ENCODE measurements around the gene PDCD4.
A peak's percentile ranks its signal among the peaks of the same experiment; 100 is the strongest.
"Not testable (repeated sequence)": the region's sequence is repeated elsewhere in the genome, so short reads cannot be mapped to it uniquely, and the experiment has no call there.

The PDCD4 gene

DNA sequence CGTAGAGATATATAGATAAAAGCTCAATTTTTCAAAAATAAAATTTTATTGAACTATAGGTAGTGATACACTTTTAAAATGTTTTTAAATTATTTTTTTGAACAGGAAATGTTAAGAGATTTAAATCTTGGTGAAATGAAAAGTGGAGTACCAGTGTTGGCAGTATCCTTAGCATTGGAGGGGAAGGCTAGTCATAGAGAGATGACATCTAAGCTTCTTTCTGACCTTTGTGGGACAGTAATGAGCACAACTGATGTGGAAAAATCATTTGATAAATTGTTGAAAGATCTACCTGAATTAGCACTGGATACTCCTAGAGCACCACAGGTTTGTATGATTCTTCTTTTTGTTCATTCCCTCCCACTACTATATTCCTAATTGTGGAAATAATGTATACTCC is 15.8 kb downstream of the PDCD4 start:
- DNase-seq = no peak

DNA sequence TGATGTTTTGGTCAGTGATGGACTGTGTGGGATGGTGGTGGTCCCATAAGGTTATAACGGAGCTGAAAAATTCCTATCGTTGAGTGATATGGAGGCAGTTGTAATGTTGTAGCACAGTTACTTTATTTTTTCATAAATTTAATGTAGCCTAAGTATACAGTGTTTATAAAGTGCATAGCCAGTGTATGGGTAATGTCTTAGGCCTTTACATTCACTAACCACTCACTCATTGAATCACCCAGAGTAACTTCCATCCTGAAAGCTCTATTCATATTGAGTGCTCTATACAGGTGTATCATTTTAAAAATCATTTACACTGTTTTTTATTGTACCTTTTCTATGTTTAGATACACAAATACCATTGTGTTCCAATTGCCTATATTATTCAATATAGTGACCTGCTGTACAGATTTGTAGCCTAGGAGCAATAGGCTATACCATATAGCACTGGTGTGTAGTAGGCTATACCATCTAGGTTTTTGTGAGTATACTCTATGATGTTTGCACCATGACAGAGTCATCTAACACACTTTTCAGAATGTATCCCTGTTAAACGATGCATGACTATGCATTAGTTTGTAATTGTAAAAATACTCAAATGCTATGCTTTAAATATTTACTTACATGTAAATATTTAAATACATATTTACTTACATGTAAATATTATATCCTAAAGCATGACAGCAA is 21.0 kb downstream of the PDCD4 start:
- no peak for DNase-seq

DNA sequence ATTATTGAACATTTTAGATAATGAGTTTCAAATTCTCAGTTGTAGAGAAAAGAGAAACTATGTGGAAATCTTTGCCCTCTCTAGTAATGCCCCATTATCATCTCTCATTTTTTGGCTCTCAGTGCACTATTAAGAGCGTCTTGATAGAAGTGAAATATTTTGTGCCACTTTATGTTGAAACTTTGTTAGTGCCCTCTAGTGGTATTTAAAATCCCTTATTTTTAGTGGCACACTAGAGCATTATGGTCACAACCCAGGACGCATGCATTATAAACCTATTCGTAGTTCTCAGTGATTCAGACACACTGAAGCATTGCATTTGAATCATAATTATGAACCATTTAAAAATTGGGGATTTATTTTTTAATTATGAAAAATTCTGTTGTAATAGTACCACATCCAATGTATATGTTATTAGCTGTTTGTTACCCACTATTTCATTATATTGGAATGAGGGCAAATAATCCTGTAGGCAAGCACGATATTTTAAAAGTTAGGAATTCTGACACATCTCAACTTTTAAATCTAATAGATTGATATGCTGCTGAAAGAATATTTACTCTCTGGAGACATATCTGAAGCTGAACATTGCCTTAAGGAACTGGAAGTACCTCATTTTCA is 21.9 kb downstream of the PDCD4 start:
- peak; percentile 86 for DNase-seq

DNA sequence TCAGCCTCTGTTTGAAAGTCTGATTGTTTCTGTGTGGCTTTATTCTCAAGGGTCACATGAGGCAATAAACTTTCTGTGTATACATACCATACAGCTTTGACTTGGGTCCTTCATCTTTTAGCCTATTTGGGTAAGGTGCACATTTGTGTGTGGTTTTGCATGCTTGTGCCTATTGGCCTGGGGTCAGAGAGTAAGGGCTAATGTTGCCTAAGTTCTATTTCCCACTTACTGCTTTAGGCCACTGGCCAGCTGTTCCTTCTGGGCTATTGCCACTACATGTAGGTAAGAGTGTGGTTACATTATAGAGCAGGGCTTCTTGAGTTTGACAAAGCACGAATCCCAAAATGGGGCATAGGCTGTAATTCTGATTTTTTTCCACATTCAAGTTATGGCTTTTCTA is 25.5 kb downstream of the PDCD4 start:
- no peak for DNase-seq

DNA sequence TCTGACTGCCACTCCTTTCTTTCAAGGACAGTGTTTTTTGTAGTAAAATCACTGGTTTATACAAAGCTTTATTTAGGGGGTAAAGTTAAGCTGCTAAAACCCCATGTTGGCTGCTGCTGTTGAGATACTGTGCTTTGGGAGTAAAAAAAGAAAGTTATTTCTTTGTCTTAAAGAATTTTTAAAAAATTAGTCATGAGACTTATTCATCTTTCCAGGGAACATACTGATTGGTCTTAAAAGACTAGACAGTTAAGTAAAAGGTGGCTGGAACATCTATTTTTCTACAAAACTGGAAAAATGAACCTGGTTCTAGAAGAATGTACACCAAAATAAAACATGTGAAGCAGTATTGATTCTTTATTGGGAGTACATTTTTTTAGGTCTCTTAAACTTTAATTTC is 26.7 kb downstream of the PDCD4 start:
- DNase-seq = no peak

DNA sequence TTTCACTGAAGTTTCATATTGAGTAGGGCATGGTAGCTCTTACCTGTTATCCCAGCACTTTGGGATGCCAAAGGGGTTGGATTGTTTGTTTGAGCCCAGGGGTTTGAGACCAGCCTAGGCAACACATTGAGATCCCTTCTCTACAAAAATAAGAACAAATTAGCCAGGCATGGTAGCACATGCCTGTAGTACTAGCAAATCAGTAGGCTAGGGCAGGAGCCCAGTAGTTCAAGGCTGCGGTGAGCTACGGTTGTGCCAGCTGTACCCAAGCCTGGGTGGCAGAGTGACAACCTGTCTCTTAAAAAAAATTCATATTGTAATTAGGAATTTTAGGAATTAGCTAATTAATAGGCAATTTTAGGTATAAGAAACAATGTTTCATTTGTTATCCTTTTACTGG is 29.3 kb downstream of the PDCD4 start:
- no peak for DNase-seq

DNA sequence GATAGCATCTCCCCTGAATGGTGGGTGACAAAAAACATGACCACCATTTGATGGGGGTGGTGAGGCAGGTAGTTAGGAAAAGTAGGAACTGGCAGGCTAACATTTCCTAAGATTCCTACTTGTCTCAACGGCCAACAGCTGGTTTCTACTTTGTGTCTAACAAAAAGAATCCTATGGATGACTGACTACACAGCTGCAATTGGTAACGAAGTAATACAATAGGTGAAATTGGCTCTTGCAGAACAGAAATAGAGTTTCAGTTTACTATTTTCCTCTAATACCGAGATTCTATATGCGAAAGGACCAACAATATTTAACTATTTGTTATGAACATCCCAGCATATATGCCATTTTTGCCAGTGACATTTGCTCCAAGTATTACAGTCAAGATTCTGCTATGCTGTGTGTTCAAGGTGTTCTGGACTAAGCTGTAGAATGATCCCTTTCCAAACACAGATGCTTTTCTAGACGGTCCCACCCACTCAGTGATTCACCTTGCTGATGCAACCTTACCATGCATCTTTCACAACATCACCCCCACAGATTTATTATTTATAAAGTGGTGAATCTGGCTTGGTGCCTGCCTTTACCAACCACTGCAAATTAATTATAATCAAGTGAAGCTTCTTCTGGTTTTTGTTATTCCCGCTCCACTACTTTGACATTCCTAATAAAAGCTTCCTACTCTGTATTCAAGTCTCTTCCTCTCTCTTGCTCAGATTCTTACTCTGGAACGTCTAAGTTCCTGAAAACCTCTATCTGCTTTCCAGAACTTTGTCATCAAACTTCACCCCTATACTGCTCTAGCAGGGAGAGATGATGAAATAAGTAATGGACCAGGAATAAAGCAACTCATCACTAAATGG is 30.5 kb downstream of the PDCD4 start:
- peak; percentile 33 for DNase-seq

DNA sequence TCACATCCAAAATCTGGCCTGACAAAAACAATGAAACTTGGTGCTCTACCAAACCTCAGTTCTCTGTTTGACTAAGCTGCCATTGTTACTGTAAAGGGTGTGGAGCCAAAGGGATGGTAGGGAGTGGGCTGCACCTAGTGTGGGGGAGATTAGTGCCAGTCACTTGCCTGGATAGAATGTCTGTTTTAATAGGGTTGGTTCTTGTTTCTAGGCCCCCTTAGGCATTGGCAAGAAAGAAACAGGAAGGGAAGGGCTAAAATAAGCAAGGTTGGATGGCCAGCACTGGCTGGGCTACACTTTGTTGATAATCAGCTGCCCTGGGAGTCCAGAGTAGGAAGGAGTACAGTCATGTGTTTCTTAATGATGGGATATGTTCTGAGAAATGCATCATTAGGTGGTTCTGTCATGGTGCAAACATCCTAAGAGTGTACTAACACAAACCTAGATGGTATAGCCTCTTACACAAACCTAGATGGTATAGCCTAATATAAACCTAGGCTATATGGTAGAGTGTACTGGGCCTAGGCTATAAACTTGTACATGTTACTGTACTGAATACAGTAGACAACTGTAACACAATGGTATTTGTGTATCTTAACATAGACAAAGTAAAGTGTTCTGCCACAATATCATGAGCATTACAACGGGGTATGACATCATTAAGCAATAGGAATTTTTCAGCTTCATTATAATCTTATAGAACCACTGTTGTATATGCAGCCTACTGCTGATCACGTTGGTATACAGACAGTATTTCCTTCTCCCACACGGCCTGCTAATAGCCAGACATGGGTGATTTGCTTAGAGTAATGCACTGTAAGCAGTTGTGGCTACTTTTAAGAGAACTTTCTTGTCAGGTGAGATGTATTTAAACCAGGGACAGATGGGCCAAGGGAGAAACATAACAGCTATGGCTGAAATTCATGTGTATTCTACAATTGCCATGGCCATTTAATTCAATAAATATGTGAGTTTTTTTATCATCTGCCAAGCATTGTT is 31.9 kb downstream of the PDCD4 start:
- DNase-seq = no peak

DNA sequence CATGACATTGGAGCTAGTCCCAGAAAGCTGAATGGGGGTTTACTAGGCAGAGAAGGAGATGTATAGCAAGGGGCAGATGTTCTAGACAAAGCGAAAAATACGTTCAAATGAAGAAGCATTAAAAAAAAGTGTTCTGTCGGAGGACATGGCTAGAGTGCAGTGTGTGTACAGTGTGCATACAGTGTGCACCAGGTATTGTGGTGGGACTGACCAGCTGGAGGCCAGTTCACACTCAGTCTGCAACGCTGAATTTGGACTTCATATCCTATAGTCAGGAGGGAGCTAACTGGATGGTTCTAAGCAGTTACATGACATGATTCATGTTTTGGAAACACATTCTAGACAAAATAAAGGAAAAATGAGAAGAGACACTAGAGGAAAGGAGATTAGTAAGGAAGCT is 38.4 kb downstream of the PDCD4 start:
- DNase-seq = no peak

DNA sequence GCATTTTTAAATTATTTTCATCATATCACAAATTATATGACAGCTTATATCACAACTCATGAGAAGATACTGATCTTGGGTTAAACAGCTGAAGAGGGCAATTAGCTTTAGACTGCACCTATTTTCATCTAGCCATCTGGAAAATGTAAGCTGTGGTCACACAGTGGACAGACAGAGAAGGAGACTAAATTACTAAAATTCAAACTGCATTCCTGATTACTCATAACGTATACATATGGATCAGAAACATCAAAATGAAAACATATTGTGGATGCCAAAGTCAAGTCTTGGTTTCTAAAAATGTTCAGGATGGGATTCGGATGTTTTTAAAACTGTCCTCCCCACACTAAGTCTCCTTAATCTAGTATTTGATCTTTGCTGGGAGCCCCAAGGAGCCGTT is 40.6 kb downstream of the PDCD4 start:
- DNase-seq = no peak

DNA sequence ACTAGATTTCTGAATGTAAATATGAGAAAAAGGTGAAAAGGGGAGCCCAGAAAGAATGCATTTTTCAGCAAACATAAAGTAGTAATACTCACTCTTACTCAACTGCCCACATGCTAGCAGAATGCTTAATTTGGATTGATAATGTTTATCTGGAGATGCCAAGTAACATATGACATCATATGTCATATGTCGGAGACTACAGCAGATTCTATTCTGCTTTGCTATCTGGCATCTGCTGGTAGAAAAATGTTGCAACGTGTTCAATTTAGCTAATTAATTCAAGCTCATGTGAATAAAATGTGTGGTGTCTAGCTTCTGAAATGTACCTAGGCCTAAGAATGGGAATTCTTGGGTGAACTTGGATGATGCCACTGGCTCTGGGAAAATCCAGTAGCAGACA is 42.7 kb downstream of the PDCD4 start:
- DNase-seq = peak; percentile 13

DNA sequence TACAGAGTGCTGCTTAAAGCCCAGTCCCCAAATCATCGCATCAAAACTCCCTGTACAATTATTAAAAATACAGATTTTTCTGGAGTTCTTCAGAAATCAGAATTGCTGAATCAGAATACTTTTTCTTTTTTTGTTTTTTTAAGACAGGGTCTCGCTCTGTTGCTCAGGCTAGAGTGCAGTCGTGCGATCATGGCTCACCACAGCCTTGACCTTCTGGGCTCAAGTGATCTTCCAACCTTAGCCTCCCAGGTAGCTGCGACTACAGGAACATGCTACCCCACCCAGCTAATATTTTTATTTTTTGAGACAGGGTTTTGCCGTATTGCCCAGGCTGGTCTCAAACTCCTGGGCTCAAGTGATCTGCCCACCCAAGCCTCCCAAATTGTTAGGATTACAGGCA is 43.3 kb downstream of the PDCD4 start:
- DNase-seq = no peak

DNA sequence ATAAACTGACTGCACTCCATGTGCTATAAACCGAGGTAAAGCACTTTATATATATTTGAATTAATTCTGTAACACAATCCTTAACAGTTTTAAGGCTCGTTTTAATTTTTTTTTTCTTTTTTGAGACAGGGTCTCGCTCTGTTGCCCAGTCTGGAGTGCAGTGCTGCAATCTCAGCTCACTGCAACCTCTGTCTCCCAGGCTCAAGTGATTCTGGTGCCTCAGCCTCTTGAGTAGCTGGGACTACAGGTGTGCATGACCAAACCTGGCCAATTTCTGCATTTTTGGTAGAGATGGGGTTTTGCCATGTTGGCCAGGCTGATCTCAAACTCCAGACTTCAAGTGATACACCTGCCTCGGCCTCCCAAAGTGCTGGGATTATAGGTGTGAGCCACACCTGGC is 43.9 kb downstream of the PDCD4 start:
- DNase-seq = not testable (repeated sequence)

DNA sequence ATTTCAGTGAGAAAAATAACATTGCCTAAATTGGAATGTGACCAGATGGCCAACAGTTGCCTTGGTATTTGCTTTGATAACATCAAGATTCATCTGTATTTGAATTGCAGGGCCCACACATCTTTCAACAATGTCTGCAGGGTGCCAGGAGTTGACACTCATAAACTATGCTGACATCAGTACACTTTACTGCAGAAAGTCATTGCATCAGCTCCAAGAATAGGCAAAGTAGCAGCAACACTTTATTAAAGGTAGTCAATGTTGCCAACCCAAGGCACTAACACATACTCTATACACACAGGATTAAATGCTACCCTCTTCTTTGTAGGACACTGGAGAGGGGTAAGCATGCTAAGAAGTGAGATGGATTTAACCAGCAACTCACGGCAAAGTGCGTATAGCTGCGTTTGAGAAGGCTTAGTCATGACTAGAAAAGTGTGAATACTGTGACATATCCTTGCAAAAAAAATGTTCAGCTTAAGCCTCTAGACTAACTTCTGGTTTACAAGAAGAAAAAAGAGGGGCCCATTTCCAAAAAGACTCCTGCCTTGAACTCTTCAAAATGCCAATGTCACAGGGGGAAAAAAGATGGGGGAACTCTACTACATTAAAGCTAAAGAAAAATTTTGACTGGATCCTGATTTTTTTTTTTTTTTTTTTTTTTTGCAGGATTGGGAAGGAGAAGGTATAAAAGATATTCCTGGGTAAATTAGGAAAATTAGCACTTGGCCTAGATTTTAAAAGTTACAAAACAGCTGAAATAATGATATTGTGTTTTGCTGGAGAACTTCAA is 45.0 kb downstream of the PDCD4 start:
- peak; percentile 29 for DNase-seq

DNA sequence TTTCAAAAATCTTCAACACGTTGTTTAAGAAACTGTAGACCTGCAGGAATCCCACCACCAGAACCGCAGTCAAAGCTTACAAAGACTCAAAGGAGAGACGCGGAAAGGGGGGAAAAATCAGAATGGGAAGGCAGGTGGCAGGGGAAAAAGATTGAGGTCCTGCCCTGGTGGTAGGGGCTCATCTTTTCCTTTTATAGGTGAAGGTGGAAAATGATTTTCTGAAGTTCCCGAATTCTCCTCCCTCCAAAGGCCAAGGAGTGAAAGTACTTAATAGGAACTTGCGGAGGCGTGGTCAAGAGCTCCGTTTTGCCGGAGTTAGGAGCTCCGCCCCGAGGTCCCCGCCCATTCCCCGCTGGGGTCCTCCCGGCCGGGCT is 46.5 kb downstream of the PDCD4 start:
- DNase-seq = peak; percentile 97

DNA sequence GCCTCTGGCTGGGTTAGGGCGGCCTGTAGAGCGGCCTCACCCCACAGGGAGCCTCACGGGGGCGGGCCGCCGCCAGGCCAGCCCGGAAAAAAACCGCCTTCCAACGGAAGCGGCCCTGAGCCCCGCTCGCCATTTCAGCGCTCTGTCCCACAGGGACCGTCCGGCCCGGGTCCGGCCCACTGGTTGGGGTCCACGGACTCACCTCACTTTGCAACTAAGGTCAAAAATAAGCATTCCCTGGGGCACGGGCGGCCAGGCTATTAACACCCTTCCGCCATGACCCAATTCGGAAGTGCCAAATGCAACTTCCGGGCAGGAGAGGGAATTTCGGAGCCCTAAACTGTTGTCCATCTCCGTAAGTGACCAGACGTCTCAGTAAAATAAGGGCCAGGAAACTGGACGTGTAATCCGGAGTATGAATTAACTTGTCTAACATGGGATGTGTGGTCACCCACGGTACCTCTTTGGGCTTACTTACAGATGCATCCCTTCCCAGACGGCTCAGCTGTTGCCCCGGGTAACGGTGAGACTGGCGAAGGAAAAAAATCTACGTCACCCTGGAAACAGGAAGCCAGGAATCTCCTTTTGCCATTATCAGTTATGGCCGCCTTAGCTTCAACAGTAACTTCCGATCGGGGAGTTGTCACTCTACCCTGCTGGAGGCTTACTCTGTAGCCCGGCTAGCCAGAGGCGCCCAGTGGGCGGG is 47.1 kb downstream of the PDCD4 start, which contains the start of gene BBIP1:
Gene BBIP1 (minus strand): TSS at position 538 of the 706 bp plus-strand sequence. CDS start 1,023 bp downstream, outside the sequence.
- peak; percentile 100 for DNase-seq

DNA sequence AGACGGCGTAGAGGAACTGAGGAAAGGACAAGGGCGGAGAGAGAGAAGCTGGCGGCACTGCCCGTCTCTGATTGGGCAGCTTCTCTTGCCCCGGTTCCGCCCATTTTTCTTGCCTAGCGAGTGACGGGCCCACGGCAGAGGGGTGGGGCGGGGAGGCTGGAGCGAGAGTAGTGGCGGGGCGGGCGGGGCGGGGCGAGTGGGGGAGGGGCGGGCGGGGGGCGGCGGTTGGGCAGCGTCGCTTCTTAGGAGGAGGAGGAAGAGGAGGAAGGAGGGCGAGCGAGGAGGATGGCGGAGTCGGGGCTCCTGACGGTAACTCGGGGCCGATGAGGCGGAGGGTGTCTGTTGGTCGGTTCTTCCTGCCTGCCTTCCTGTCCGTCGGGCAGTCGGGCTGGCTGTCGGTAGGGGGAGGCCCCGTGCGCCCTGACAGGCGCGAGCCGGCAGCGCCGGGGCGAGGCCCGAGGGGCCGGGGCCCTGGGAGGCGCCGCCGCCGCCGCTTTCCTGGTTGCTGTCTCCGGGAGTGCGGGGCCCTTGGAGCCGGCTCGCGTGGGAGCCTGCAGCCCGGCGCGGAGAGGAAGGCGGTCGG is 47.7 kb downstream of the PDCD4 start, which contains the start of gene SHOC2:
Gene SHOC2 (plus strand): TSS at position 256 of the 583 bp plus-strand sequence. CDS start 44,755 bp downstream, outside the sequence.
- no peak for DNase-seq

DNA sequence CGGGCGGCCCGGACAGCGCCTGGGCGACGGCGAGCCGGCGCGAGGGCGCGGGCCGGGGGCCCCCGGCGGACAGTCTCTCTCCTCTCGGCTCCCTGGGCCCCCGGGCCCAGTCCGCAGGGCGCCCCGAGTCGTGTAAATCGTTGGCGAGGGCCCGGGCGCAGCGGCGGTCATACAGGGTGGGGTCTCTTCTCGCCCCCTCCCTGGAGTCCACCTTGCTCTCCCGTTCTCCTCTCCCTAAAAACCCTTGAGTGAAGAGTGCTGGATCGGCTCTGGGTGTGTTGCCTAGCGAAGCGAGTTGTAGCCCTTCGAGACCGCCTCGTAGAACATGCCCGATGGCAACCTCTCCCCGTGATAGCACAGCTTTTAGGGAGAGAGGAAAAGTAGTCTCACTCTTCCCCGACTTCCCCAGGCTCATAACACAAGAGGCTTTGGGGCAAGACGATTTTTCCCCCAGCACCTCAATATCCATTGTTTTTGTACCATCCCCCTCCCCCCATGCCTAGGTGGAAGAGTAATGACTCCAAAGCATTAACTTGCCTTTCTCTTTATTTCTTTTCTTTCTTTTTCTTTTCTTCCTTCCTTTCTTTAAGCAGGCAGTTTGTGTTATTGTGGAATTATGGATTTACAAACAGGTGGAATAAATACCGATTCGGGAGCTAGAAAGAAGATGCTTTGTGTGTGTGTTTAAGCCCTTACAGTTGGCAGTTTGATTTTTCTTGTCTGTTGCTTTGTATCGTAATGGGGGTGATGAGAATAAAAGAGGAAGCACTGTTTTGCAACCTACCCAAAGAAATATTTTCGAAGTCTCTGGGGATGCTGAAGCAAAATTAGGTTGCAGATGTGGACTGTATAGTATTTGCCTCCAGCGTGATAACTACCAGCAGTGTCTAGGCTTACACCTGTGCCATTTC is 48.5 kb downstream of the PDCD4 start:
- DNase-seq = peak; percentile 83

DNA sequence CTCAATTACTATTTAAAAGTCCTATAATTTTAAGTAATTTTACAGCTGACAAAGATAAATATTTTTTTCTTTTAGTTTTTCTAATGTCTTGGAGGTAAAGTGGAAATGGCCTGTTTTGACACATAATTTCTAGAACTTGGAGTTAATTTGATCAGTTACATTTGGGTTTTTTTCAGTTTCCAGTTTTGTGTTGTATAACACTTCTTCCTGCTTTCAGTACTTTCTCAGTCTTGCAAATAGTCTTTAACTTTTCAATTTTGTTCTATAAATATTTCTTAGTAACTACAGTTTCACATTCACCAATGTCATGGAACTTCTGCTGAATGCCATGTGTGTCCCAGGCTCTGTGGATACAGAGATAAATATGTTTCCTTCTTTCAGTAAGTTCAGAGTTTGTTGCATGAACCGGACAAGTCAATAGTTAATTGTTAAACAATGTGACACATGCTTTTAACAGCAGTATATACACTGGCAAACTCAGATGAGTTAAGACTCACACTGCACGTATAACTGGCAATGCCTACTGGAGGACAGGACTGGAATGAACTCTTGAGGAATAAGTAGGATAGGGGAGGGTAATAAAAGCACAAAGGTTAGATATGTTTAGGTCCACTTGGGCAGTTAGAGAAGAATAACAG is 52.2 kb downstream of the PDCD4 start:
- DNase-seq = no peak
